HG02623 (cell line): Measurements from ENCODE around the gene GALNT12.

Source experiments
- ATAC-seq: cut with Tn5 transposase; IDR thresholded peaks from one replicate; pipeline ENCODE4 v1.9.1; 2021; ENCODE audit warnings: moderate library complexity; ENCODE audit not compliant: unreplicated experiment

The GALNT12 gene

GRCh38 chr9:98801561-98801960 lies 5.9 kb upstream of the GALNT12 start:
- ATAC-seq = no peak

- no peak for ATAC-seq
Observed at GRCh38 chr9:98801969-98802371, 5.5 kb upstream of the GALNT12 start.

DNA sequence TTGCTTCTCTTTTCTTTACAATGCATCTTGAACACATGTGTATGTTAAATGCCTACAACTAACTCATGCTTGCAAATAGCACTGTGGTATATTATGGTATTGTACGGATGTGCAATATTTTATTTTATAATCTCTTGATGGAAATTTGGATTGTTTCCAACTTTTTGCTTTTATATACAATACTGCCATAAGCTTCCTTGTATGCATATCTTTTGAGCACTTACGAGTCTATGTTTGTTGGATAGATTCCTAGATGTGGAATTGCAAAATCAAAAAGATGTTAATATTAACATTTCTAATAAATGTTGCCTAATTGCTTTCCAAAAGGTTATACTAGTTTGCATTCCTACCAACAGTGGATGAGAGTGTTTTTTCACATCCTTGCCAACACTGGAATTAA lies 3.4 kb upstream of the GALNT12 start:
- no peak for ATAC-seq

DNA sequence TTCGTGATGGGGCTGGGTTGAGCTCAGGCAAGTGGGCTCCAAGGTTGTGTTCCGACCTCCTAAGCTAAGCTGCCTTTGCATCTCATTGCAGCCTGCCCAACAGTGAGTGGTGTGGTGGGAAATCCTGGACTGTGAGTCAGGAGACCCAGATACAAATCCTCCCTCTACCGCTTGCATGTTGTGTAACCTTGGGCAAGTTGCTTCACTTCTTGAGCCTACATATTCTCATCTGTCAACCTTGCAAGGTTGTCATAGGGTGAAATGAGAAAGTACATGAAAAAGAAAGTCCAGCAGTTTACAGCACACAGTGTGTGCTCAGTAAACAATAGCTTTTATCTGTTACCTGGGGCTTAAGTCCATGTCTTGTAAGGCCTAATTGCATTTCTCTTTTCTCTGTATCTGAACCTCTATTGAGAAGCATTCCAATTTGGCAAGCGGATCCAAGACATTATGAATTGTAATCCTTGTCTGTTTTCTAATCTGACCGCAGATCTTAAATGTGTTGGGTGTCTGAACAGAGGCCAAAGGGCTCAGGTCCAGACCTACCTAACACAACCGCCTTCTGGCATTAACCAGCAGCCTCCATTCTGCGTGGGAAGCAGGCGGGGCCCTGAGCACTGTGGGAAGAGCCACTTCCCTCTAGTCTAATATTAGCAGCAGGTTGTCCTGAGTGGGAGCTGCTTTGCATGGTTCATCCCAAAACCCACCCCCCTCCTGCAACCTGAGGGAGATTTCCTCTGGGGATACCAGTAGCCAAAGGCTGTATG lies 1.8 kb upstream of the GALNT12 start:
- no peak for ATAC-seq

GRCh38 chr9:98806394-98807035 lies 955 bp upstream of the GALNT12 start:
- ATAC-seq = no peak

- ATAC-seq = no peak
Observed at GRCh38 chr9:98807814-98808195, 335 bp downstream of the GALNT12 start.

DNA sequence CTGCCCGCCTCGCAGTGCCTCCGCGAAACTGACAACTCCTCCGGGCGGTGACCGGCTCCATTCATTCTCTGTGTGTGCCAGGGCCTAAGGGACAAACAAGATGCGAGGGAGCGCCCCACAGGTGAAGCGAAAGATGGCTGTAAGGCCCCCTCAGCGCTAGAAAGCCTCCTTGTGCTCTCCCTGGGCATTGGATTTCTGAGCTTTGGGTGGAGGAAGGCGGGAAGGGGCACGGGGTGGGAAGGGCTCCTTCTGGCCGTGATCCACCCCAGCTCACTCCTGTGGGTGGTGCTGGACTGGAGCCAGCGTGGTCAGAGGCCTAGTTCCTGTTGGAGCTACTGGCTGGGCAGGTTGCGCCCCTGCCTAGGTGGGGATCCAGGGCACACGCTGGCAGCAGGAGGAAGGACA lies 943 bp downstream of the GALNT12 start:
- no peak for ATAC-seq

- ATAC-seq = no peak
Observed at GRCh38 chr9:98808875-98809274, 1.4 kb downstream of the GALNT12 start.

DNA sequence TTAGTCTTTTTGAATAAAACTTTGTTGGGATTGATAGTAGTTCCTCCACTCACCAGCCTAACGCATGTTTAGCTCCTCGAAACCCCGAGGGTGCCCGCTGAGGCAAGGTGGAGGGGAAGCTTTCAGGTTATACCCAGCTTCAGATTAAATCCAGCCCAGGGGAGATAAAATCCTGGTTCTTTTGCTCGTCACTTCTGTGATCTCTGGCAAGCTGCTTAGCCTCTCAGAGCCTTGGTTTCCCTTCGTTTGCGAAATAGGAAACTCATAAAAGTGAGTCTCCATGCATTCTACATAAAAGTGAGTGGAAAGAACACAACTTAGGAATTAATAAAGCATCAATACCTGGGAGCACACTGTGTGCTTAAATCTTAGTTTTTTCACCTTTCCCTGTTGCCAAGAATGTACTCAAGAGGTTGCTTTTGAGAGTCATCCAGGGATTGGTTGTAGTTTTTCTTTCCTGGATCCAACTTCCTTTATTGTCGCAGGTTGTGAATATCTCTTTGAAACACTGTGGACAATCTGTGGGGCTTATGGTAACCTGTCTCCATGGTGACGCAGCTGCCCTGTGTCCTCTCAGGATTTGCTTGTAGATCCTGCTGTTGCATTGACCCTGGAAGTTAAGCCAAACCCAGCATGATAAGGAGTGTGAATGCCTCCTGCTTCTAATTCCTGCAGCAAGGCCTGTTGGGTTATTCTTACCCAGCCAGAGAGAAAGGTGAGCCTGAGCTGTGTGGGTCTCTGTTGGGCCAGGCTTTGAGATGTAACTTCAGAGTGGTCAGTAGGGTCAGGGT lies 2.0 kb downstream of the GALNT12 start:
- ATAC-seq = no peak

GRCh38 chr9:98810102-98810842 lies 2.8 kb downstream of the GALNT12 start:
- ATAC-seq = no peak

DNA sequence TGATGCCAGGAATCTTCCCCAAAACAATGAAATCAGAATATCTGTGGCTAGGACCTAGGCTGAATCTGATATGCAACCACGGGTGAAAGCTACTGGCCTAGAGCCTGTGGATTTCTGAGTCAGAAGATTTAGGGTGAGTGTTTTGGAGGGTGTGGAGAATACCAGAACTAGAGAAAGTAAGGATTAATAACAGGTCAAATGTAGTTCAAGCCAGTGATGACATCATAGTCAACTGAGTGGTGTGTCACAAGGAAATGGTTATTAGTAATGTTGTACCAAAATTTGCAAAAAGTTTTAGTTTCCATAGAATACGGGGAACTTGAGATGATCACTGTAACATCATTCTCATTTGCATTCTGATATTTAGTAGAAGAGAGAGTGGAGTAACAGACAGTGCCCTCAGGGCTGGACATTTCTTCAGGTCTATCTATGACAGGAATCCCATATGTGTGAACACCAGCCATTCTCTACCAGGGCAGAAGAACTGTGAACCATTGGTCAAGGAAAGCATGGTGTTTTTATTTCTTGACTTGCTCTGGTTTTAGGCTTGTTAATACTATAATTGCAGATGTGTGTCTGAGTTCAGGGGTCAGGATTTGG lies 3.7 kb downstream of the GALNT12 start:
- ATAC-seq = no peak

DNA sequence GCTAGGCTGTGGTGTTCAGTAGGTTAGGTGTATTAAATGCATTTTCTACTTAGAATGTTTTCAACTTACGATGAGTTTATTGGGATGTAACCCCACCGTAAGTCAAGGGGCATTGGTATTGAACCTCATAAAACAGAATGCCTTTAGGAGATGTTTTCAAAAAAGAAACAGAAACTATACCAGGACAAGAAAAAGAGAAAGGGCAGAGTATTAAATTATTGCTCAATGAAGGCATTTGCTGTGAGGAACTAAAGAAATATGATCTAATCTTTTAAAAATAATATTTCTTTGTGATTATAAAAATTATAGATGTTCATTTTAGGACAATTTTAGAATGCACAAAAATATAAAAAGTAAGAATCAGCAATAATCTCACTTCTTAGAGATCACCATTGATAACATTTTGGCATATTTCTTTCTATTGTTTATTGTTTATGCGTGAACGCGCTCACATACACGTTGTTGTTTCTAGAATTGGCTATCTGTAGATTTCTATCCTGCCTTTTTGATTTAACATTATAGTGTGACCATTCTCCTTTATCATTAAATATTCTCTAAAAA lies 8.0 kb downstream of the GALNT12 start:
- ATAC-seq = no peak

GRCh38 chr9:98818764-98819163 lies 11.3 kb downstream of the GALNT12 start:
- no peak for ATAC-seq

- ATAC-seq = no peak
Observed at GRCh38 chr9:98819231-98819630, 11.8 kb downstream of the GALNT12 start.

GRCh38 chr9:98821831-98822230 lies 14.4 kb downstream of the GALNT12 start:
- no peak for ATAC-seq

DNA sequence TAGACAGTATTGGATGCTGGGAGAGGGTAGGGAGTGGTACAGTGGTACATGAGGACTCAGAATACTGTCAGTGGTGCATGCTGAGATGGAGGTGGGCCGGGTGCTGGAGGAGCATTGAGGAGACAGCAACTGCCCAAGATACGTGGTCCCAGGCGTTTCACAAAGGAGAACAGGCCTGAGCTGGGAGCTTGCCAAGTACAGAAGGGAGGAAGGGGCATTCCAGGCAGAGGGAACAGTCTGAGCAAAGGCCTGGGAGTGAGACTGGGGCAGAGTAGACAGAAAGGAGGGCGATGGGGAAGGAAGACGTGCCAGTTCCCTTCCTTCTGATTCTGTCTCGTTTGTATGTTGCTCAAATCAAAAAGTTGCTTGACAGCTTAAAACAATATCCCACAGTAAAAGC lies 15.2 kb downstream of the GALNT12 start:
- ATAC-seq = no peak

DNA sequence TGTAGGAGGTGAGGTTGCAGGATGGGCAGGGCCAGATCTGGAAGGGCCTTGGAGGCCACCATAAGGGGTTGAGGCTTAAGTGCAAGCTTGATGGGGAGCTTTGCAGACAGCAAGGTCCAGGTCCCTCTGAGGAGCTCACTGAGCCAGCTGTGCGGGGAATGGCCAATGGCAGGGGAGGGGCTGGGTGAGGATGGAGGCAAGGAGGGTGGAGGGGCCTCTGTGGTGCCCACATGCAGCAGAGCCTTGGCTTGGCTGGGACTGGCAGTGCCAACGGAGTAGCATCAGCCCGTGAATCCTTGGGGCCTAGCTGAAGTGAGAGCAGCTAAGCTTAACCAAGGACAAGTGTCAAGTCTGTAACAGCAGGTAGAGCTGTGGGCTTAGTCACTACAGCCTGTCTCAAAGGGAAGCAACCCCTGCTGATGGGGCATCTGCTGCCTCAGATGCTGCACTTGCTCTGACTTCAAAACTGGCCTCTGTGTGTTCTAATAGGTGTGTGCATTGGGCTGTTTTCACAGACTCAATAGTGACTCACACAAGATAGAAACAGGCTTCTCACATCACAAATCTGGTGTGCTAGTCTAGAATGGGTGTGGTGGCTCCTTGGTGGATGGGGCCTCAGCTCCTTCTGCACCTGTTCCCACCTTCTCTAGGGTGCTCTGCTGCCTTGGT lies 16.3 kb downstream of the GALNT12 start:
- ATAC-seq = no peak

GRCh38 chr9:98825414-98825813 lies 17.9 kb downstream of the GALNT12 start:
- ATAC-seq = no peak

DNA sequence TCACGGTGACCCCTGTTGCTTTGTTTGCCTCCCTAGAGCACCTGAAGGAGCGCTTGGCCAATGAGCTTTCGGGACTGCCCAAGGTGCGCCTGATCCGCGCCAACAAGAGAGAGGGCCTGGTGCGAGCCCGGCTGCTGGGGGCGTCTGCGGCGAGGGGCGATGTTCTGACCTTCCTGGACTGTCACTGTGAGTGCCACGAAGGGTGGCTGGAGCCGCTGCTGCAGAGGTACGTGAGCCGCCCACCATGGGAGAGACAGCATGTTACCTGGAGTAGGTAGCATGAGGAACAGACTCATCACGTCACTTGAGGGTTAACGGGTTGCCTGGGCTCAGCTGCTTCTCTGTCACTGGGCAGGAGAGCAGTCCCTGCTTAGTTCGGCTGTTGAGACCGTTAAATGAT lies 19.2 kb downstream of the GALNT12 start:
- no peak for ATAC-seq

DNA sequence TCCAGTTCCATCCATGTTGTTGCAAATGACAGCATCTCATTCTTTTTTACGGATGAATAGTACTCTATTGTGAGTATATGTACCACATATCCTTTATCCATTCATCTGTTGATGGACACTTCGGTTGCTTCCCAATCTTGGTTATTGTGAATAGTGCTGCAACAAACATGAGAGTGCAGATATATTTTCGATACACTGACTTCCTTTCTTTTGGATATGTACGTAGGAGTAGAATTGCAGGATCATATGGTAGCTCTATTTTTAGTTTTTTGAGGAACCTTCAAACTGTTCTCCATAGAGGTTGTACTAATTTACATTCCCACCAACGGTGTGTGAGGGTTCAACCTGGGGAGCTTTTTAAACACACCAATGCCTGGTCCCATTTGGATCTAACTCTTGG lies 22.3 kb downstream of the GALNT12 start:
- ATAC-seq = no peak
